ENCODE measurements around the gene ZMYND10.

The ZMYND10 gene

DNA sequence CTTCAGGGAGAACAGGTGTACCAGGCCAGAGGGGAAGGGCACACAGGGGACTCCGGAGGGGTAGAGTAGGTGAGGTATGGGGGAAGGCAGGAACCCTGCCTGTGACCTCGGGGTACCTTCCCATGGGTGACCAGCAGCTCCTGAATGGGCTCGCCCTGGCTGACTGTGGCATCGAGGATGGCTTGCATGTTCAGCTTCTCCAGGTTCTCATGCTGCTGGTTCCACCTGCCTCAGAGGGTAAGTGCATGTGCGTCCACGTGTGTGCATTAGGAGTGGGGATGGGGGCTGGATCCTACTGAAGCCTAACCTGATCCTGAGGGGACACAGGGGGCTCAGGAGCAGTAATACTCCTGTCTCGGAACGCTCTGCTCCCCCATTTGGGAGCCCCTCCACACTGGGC, 524 bp downstream of the ZMYND10 start:
- DNase-seq (ENCODE audit: low read depth): no peak

DNA sequence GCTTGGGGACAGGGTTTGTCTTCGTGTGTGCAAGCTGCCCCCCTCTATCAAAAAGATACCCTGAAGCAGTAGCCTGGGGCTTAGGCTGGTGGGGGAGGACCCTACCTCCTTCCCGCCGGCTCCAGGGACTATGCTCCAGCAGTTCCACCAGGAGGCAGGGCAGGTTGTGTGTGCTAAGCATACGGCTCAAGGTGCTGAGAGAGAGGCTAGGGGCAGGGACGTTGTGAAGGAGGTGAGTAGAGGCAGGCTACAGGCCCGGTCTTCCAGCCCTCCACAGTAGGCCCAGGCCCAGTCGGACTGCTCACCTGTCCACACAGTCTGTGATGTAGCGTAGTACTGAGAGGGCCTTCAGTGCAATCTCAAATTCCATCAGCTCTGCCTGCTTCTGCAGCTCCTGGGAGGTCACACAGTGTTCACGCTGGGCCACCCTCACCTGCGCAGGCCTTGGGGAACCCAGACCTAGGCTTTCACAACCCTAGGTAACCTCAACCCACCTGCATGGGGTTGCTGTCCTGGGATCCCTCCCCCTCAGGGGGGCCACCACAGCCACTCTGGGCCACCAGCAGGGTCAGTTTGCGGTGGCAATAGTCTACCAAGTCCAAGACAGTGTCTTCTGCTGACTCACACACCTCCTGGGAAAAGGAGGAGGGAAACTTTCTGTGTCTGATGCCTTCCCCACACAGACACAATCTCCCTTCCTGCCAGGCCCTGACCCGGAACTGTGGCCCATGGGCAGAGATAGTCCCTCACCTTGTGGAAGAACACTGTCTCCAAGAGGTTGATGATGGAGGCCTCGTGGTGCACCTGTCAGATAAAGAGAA, 2.5 kb downstream of the ZMYND10 start:
- no peak for DNase-seq (ENCODE audit: low read depth)

DNA sequence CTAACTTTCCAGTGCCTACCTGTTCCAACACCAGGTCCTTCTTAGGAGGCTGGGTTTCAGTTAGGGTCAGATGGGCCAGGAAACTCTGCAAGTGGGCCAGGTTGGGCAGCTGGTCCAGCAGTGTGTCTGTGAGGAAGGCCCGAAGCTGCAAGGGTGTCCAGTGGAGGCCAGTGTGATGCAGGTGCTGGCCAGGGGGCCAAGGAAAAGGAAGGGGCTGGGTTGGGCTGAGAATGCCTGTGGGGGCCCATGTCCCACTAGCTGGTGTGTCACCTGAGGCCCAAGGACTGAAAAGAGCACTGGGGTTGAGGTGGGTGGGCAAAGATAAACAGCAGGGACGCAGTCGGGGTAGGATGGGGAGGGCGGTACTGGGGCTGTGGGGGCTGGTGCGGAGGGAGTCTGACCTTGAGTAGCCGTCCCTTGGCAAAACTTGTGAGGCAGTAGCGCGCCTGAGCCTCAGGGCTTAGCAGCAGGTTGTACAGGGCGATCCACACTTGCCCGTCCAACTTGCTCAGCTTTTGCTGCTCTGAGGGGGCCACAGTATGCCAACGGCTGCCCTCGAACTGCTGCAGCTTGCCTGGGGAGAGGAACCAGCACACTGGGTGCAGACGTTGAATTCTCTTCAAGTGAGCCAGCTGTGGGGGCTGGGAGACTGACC, 3.4 kb downstream of the ZMYND10 start:
- no peak for DNase-seq (ENCODE audit: low read depth)

DNA sequence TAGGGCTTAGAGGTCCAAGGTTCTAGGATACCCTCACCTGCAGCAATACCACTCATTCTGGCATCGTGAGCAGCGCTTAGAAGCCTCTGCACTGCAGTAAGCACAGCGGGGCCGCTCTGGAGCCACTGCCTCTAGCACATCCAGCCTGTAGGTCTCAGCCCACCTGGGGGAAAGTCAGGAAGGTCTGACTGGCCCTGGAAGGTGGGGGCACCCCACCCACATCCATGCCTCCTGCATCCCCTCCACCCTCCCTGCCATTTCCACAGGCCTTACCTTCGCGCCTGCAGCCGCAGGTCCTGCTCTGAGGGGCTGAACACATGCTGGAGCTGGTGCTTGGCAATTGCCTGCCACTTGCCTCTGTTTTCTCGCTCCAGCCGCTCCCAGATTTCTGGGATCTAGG, 4.0 kb downstream of the ZMYND10 start:
- no peak for DNase-seq (ENCODE audit: low read depth)

DNA sequence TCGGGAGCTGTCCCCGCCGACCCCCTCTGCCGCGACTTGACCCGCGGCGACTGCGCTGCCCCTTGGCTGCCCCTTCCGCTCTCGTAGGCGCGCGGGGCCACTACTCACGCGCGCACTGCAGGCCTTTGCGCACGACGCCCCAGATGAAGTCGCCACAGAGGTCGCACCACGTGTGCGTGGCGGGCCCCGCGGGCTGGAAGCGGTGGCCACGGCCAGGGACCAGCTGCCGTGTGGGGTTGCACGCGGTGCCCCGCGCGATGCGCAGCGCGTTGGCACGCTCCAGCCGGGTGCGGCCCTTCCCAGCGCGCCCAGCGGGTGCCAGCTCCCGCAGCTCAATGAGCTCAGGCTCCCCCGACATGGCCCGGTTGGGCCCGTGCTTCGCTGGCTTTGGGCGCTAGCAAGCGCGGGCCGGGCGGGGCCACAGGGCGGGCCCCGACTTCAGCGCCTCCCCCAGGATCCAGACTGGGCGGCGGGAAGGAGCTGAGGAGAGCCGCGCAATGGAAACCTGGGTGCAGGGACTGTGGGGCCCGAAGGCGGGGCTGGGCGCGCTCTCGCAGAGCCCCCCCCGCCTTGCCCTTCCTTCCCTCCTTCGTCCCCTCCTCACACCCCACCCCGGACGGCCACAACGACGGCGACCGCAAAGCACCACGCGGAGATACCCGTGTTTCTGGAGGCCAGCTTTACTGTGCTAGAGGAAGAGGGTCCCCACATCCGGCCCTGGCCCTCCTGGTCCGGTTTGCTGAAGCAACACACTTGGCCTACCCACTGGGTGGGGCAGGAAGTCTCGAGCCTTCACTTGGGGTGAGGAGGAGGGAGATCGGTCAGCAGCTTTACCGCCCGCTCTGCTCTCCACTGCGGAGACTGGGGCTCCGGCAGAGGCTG, 4.8 kb downstream of the ZMYND10 start, which contains the start of gene RASSF1:
RASSF1 (minus strand) TSS at position 389 of the 882 bp plus-strand sequence; CDS start at position 358, 31 bp downstream.
- DNase-seq (ENCODE audit: low read depth): no peak

DNA sequence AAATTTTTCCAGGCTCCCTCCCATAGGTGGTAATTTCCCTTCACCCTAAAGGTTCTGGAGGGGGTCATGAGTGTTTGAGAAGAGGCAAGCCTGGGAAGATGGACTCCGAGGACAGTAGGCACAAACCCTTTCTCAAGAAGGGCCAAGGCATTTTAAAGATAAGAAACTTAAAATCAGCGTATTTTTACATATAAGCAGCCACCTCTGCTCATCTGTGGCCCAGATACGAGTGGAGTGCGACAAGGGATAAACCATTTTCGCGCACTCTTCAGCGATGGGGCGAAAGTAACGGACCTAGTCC, 5.4 kb downstream of the ZMYND10 start:
- DNase-seq (ENCODE audit: low read depth): no peak

DNA sequence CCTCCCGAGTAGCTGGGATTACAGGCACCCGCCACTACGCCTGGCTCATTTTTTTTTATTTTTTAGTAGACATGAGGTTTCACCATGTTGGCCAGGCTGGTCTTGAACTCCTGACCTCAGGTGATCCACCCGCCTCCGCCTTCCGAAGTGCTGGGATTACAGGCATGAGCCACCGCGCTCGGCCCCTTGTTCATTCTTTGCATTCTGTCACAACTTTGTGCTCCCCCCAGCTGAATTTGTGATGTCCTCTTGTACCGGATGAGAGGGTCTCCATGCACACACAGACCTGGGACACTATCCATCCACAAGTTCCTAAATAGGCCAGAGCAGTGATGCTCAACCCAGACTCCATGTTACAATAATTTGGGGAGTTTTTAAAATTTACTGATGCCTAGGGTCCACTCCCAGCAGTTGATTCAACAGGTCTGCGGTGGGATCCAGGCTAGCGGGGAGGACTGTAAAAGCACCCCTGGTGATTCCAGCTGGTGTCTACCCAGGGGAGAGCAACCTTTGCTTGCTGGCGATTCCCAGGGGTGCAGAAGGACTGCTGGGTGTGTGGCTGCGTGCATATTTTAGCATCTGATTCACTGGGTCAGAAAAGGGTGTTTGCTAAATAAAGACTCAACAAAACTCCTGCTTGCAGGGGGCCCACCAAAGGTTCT, 5.9 kb downstream of the ZMYND10 start:
- no peak for DNase-seq (ENCODE audit: low read depth)

DNA sequence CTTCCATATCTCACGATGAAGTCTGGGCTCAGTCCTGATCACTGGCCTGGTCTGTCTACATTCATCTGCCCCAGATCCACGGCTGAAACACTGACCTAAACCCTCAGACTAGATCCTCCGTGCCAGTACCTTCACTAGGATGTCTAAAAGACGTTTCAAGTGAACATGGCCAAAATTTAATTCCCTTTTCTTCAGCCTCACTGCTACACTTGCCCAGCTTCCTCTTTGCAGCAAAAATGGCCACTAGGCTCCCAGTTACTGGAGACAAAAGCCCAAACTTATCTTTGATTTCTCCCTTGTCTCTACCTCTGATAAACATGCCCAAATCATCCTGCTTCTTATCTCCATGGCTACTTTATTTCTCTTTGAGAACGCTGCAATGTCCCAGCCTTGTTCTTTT, 6.6 kb downstream of the ZMYND10 start:
- DNase-seq (ENCODE audit: low read depth): no peak

DNA sequence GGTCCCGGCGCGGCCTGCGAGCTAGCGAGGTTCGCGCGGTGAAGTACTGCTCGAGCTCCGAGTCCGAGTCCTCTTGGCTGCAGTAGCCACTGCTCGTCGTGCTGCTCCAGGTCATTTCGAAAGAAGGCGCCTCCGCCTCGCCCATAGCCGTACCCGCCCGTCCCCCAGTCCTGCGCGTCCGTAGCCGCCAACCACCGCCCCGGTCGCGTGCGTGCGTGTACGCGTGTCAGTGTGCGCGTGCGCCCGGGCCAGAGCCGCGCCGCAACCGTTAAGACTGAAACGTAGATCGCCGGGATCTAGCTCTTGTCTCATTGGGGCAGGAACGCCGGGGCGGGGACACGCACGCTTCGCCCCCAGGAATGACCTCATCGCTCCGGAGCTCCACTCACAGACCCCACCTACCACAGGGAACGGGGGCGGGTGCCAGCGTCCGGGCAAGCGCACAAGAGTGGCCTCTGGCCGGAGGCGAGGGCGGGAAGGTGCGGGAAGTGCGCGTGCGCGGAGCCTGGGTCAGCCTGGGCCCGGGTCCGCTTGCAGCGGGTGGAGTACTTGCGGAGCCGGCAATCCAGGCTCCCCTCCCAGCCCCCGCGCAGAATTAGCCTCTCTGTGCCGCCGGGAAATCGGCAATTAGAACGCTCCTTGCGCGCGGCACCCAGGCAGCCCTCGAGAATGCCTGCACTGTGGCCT, 8.2 kb downstream of the ZMYND10 start:
- DNase-seq (ENCODE audit: low read depth): peak; percentile 99

DNA sequence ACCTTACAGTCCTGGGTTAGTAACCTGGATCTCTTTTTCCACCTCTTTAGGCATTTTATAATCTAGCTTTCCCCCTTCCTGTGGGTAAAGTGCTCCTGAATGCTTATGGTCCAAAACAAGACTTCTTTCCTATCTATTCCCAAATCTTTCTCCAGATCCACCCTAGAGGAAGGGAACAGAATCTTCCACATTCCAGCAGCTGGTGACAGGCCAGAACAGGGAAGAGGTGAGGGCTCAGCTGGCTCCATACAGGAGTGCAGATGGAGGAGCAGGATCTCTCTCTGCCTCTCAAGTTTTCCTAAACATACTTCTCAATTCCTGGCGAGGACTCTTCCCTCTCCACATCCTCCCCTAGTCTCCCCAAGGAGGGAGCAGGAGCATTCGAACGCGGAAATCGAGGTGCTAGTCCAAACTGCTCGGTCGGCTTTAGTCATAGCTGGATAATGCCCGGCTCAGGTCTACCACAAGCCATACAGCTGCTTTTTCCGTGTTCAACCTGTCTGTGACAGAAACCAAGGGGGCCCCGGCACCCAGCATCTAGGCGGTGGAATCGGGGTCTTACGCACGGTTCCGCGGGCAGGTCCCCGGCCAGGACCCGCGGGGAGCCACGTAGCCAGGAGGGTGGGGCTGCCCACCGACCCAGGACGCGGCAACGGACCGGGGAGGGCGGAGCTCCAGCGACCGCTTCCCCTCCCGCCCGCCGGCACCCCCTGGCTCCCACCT, 8.9 kb downstream of the ZMYND10 start:
- no peak for DNase-seq (ENCODE audit: low read depth)

DNA sequence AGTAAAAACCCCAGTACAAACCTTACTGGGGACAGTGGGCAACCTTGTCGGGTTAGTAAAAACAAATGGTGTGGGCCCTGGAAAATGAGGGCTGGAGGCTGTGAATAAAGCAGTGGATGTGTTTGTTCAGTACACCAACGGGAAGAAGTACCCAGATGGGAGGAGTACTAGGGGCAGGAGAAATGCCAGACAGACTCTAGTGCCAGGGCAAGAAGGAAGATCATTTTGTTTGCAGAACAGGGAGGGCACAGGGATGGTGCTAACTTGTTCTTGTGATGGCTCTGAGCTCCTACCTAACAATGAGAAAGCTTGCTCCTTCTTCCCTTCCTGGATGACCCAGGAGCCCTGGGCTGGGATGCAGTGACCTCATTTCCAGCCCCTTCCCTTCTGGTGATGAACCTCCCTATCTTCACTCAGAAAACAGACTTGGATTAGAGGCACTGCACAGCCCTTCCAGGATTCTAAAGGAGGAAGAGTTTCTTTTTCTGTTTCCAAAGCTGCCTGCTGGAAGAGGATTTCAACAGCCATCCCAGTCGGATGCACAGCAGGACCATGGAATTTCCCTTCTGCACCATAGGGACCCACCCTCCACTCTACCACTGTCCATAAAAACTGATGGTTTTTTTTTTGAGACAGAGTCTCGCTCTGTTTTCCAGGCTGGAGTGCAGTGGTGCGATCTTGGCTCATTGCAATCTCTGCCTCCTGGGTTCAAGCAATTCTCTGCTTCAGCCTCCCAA, 11.0 kb downstream of the ZMYND10 start:
- no peak for DNase-seq (ENCODE audit: low read depth)

DNA sequence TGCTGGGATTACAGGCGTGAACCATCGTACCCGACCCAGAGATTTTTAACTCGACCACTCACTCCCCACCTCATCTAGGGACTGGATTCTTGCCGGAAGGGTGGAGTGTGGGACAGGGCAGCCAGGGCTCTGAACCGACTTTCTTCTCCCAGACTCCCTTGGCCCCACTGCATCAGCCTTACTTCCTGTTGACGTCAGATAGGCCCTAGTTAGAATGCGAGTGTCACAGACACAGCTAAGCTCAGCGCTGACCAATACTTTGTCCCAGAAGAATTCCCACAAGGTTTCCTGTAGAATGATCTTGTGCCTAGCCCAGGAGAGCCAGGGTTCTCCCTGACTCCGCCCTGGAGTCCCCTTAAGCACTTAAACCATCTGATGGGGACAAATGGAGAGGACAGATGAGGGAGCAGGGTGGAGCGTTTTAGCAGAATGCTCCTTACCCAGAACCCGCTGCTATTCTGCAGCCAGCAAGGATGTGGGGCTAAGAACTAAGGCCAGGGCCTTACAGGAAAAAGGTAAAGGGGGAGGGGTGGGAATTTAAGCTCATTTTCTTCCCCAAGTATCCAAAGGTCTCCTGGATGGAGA, 11.7 kb downstream of the ZMYND10 start:
- peak; percentile 38 for DNase-seq (ENCODE audit: low read depth)

DNA sequence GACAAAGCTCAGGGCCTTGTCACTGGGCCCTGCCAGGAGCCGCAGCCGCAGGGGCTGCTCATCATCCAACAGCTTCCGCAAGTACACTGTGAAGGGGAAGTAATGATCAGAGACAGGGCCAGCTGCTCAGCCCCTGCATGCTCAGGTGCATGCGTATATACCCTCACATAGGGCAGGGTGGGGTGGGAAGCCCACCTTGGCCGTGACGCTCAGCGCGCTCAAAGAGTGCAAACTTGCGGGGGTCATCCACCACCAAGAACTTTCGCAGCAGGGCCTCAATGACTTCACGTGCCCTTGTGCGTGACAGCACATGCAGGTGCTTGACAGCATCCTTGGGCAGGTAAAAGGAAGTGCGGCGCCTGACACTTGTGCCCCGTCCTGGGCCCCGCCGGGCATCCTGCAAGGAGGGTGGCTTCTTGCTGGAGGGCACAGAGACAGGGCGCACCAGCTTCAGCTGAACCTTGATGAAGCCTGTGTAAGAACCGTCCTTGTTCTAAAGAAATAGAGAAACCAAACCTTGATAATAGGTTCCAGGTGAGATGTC, 14.1 kb downstream of the ZMYND10 start:
- no peak for DNase-seq (ENCODE audit: low read depth)

DNA sequence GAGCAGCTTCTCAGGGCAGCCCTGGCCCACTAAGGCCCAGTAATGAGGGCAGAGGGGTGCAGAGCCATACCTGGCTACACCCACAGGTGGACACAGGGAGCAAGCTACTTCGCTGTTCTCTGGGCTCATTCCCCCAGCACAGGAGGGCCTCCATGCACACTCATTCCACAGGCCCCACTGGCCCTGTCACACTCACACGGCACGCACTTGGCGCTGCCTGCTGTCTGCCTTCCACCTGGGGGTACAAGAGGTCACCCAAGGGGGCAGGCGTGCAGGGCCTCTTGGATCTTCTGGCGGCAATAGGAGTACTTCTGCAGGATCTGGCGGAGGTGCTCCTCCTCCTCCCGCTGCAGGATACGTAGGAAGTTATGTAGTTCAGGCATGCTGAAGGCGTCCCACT, 15.2 kb downstream of the ZMYND10 start:
- DNase-seq (ENCODE audit: low read depth): no peak

DNA sequence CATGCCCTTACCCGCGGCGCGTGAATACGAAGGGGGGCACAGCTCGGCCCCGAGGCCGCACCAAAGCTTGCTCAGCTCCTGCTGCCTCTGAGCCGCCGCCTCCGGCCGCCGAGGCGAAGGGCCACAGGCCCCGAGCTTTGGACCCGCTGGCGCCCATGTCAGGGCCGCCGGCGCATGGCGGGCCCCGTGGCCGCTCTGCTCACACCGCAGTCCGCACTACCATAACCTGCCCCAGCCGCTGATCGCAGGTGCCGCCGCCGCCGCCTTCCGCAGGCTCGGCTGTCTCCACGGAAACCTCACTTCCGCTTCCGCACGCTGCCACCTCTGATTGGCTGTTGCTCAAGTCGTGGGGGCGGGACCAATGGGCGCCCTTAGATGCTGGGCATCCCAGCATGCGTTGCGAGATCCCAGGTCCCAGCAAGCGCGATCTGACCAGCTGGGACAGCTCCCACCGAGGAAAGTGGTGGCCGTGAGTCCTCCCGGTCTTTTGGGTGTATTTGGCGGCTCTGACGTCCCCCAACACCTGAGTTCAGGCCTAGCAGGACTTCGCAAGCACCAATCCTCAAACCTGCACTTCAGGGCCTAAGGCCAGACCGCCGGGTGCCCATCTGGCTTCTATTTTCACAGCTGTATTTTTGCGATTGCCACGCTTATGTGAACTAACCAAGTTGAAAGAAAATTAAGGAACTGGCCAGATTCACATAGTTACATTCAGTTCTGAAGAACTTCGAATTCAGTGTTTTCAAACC, 17.4 kb downstream of the ZMYND10 start, which contains the start of gene TUSC2:
TUSC2 (minus strand) TSS at position 281 of the 749 bp plus-strand sequence; CDS start at position 157, 124 bp downstream.
- peak; percentile 90 for DNase-seq (ENCODE audit: low read depth)

DNA sequence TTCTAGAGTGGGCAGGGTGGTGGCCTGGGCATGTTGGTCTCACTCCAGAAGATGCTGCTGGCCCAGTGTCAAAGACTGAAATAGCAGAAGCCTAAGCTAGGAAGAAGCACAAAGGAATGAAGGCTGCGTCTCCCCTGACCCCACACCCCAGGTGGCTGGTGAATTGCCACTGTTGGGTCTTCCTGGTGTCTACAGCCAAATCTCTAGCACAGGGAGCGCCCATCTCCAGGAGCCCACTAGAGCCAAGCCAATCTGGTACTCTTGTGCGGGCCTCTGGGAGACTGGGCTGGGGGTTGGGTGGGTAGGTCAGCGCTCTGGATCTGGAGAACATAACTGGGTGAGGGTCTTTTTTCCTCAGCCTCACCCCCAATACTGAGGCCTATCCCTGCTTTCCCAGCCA, 18.4 kb downstream of the ZMYND10 start:
- no peak for DNase-seq (ENCODE audit: low read depth)

DNA sequence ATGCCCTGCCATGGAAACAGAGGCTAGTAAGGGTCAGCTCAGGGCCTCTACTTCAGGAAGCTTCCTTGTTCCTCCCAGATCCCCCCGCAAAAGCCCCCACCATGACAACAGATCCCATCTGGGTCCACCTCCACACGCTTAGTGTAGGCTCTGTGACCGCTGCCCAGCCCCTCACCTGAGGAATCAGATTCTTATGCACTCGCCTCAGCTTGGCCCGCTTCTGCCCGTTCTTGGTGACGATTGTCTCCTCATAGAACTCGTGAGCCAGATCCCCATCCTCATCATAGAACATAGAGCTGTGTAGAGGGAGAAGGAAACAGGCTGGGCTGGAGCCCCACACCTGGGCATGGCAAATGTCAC, 19.4 kb downstream of the ZMYND10 start:
- DNase-seq (ENCODE audit: low read depth): no peak

DNA sequence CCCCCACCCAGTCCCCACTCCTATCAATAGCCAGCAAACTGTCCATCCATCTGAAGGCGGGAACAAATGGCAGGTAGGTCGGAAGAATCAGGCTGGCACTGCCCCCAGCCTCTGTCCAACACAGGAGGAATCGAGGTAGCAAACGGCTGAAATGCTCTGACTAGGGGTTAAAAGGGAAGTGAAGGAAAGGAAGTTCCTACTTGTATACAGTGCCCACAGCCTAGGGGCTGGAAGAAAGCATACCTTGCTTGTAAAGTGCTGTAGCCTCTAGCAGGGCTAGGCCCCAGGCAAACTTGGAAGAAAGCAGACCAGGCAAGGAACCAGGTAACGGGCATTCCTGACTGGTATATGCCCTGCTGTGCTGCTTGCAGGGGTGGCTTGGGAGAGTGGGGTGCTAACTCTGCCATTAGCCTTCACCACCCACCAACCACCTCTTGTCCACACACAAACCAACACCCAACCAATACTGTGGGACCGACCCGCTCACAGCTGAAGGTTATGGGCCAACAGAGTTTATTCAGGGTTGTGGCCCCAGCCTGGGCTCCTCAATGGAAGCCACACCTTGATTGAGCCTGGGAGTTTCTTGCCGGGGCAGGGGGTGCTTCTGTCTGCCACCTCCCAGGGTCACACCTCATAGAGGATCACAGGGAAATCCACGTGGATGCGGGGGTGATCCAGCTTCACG, 19.9 kb downstream of the ZMYND10 start:
- no peak for DNase-seq (ENCODE audit: low read depth)

Data from amniotic epithelial cell (primary cell).